A549 (cell line): Measurements from ENCODE around the gene ASCL2.

Experiments used
- CHD2 ChIP-seq: fragments of 150-350 bp; IDR thresholded peaks from 2 replicates; pipeline ENCODE4 v1.6.1; 2014; ENCODE audit warnings: low read length; ENCODE audit not compliant: partially characterized antibody
- CTCF ChIP-seq: fragments of >200 bp; sonication (Bioruptor Twin); formaldehyde crosslinking; IDR thresholded peaks from 3 replicates; pipeline ENCODE4 v1.5.1; 2016
- EP300 ChIP-seq, 2 experiments: fragments of >200 bp; sonication (Bioruptor Twin); formaldehyde crosslinking; IDR thresholded peaks; 2 replicates in 1 of 2; 3 replicates in 1 of 2; pipeline ENCODE4 v1.6.1; 2016 to 2017
- ESRRA ChIP-seq: fragments of 150-350 bp; IDR thresholded peaks from 2 replicates; pipeline ENCODE4 v1.6.1; 2014; ENCODE audit warnings: mild to moderate bottlenecking, low read length, borderline replicate concordance
- HOXB5 ChIP-seq: fragments of 250-450 bp; sonication (Bioruptor Pico); IDR thresholded peaks from 2 replicates; pipeline ENCODE4 v1.5.0; 2020; ENCODE audit warnings: mild to moderate bottlenecking, moderate library complexity
- JUN ChIP-seq, 2 experiments: fragments of >200 bp; sonication (Bioruptor Twin); formaldehyde crosslinking; IDR thresholded peaks; 2 replicates in 1 of 2; 3 replicates in 1 of 2; pipeline ENCODE4 v1.6.1; 2016 to 2017
- MAFK ChIP-seq: fragments of 450-650 bp; IDR thresholded peaks from 2 replicates; pipeline ENCODE4 v1.6.1; 2014; ENCODE audit not compliant: partially characterized antibody
- MAX ChIP-seq: IDR thresholded peaks from 2 replicates; pipeline ENCODE4 v1.6.1; 2012
- POLR2A ChIP-seq: IDR thresholded peaks from 2 replicates; pipeline ENCODE4 v1.6.1; 2012; ENCODE audit warnings: mild to moderate bottlenecking, low read length
- RAD21 ChIP-seq, 2 experiments: fragments of >200 bp in 1 of 2; sonication (Bioruptor Twin) in 1 of 2; formaldehyde crosslinking in 1 of 2; IDR thresholded peaks in 1 of 2; conservative IDR thresholded peaks in 1 of 2; 2 replicates in 1 of 2; 3 replicates in 1 of 2; pipeline ENCODE4 v1.6.1; 2012 to 2018; ENCODE audit warnings: inconsistent platforms in 1 of 2
- RCOR1 ChIP-seq: fragments of 150-350 bp; IDR thresholded peaks from 2 replicates; pipeline ENCODE4 v1.6.1; 2014; ENCODE audit warnings: antibody characterized with exemption, low read length, low read depth
- RNF2 ChIP-seq: fragments of 200-600 bp; sonication (generic); IDR thresholded peaks from 2 replicates; pipeline ENCODE4 v1.6.1; 2016; ENCODE audit warnings: low read depth, mild to moderate bottlenecking, antibody characterized with exemption, moderate library complexity, borderline replicate concordance
- ZFP36 ChIP-seq: fragments of 450-650 bp; IDR thresholded peaks from 2 replicates; pipeline ENCODE4 v1.6.1; 2014; ENCODE audit warnings: borderline replicate concordance; ENCODE audit not compliant: partially characterized antibody

GRCh38 chr11:2303627-2304505 is 33.5 kb upstream of the ASCL2 start:
- no peak for TF ChIP-seq CTCF
- no peak for TF ChIP-seq RNF2
- no peak for TF ChIP-seq EP300 (IDR thresholded peaks at IDR 0.05)
- TF ChIP-seq MAFK, result no peak
- TF ChIP-seq MAX, result no peak
- no peak for TF ChIP-seq ESRRA
- TF ChIP-seq RCOR1, result no peak
- TF ChIP-seq CHD2, result no peak
- no peak for TF ChIP-seq POLR2A
- no peak for TF ChIP-seq ZFP36
- TF ChIP-seq HOXB5 (CRISPR knock-in tag), result no peak
- TF ChIP-seq JUN (IDR thresholded peaks at IDR 0.05), result no peak
- no peak for TF ChIP-seq RAD21 (conservative IDR thresholded peaks at IDR 0.05 in 1 of 2, IDR thresholded peaks at IDR 0.05 in 1 of 2)
